NOMO-1 (cell line): ENCODE results near the gene AFF4.
"Not testable (repeated sequence)": the region's sequence is repeated elsewhere in the genome, so short reads cannot be mapped to it uniquely, and the experiment has no call there.

Experiments used
- DNase-seq, 2 experiments: peaks; one replicate each; lab custom pipeline; 2025; ENCODE audit not compliant: unreplicated experiment in 2 of 2; lab: John Stamatoyannopoulos, UW

AFF4 gene

GRCh38 chr5:132963171-132964104, at the start of gene AFF4:
TSS of gene AFF4 (minus strand) at chr5:132963634. CDS start at chr5:132937189, 26,445 bp downstream.
- peak; percentile 92 to 95 for DNase-seq

GRCh38 chr5:133008455-133008854, 45.0 kb upstream of the AFF4 start:
- not testable (repeated sequence) for DNase-seq

GRCh38 chr5:133006653-133007052, 43.2 kb upstream of the AFF4 start:
- no peak for DNase-seq

- DNase-seq = no peak
These were observed 35.8 kb upstream of the AFF4 start for GRCh38 chr5:132999246-132999645.

GRCh38 chr5:132998556-132998955, 35.1 kb upstream of the AFF4 start:
- no peak for DNase-seq

- DNase-seq = no peak
These were observed 32.9 kb upstream of the AFF4 start for GRCh38 chr5:132996307-132996706.

GRCh38 chr5:132987531-132988408, 24.3 kb upstream of the AFF4 start:
- no peak for DNase-seq

- not testable (repeated sequence) for DNase-seq
These were observed 19.5 kb upstream of the AFF4 start for GRCh38 chr5:132982971-132983370.

- DNase-seq = no peak
These were observed 17.9 kb upstream of the AFF4 start for GRCh38 chr5:132981288-132981687.

GRCh38 chr5:132979976-132980375, 16.5 kb upstream of the AFF4 start:
- DNase-seq = no peak

- DNase-seq = peak; percentile 33 to 76
These were observed 16.0 kb upstream of the AFF4 start for GRCh38 chr5:132979367-132979940.

- DNase-seq = no peak
These were observed 13.4 kb upstream of the AFF4 start for GRCh38 chr5:132976852-132977251.

- DNase-seq = not testable (repeated sequence)
These were observed 9.0 kb upstream of the AFF4 start for GRCh38 chr5:132972436-132972828.

- DNase-seq = no peak
These were observed 8.3 kb upstream of the AFF4 start for GRCh38 chr5:132971483-132972435.

GRCh38 chr5:132965120-132965519, 1.7 kb upstream of the AFF4 start:
- no peak for DNase-seq

GRCh38 chr5:132962429-132963021, 909 bp downstream of the AFF4 start:
- peak; percentile 27 to 39 for DNase-seq

GRCh38 chr5:132961887-132962286, 1.5 kb downstream of the AFF4 start:
- DNase-seq = peak in 1 of 2 experiments; percentile 19

- not testable (repeated sequence) for DNase-seq
These were observed 2.2 kb downstream of the AFF4 start for GRCh38 chr5:132961123-132961815.
